ENCODE results near the gene XYLT1. TPM values are rescaled to one million over a fixed set of nuclear protein-coding genes. Genes with fewer than 3 reads are reported as not detected.
"Not testable (repeated sequence)": the region's sequence is repeated elsewhere in the genome, so short reads cannot be mapped to it uniquely, and the experiment has no call there.

The XYLT1 gene
- total RNA-seq, 2 experiments from 2014 or later: 5.1 to 6.2 TPM

- H3K4me1 Mint-ChIP-seq; H3K27me3 Mint-ChIP-seq; POLR2A ChIA-PET; H3K27ac Mint-ChIP-seq; H3K4me3 Mint-ChIP-seq; CTCF ChIA-PET; DNase-seq; intact Hi-C loops (cut with DNase I, micrococcal nuclease); H3K36me3 Mint-ChIP-seq (ENCODE audit: low read depth); ATAC-seq: not testable (repeated sequence)
- H3K9me3 Mint-ChIP-seq (ENCODE audit: low read depth): peaks cover 11% of the 10 kb centered on the region
These were observed 35.1 kb upstream of the XYLT1 start for GRCh38 chr16:17505828-17506227.

- intact Hi-C loops (cut with DNase I, micrococcal nuclease): no loop called here
- no peaks in the 10 kb centered on the region for H3K4me1 Mint-ChIP-seq
- peaks cover 9% of the 10 kb centered on the region for H3K9me3 Mint-ChIP-seq (ENCODE audit: low read depth)
- ChIA-PET POLR2A (no interaction called here), CTCF (no interaction called here)
- DNase-seq (no peak), ATAC-seq (no peak)
- peaks cover 2% of the 10 kb centered on the region for H3K27me3 Mint-ChIP-seq
- H3K36me3 Mint-ChIP-seq (ENCODE audit: low read depth): no peaks in the 10 kb centered on the region
- no peak overlapping the region for H3K27ac Mint-ChIP-seq
- H3K4me3 Mint-ChIP-seq: no peak overlapping the region
These were observed 33.3 kb upstream of the XYLT1 start for GRCh38 chr16:17504050-17504449.

DNA sequence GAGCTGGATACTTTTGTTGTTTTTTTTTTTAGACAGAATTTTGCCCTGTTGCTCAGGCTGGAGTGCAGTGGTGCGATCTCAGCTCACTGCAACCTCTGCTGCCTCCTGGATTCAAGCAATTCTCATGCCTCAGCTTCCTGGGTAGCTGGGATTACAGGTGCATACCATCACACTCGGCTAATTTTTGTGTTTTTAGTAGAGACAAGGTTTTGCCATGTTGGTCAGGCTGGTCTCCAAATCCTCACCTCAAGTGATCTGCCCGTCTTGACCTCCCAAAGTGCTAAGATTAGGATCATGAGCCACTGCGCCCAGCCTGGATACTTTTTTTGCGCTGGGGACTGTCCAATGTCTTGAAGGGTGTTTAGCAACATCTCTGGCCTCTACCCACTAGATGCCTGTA, 32.6 kb upstream of the XYLT1 start:
- POLR2A ChIA-PET: no interaction called here
- no peak for DNase-seq
- Mint-ChIP-seq H3K36me3 (ENCODE audit: low read depth) (no peaks in the 10 kb centered on the region), H3K4me1 (no peaks in the 10 kb centered on the region), H3K9me3 (ENCODE audit: low read depth) (peaks cover 4% of the 10 kb centered on the region), H3K27me3 (peaks cover 2% of the 10 kb centered on the region), H3K4me3 (no peak overlapping the region), H3K27ac (no peak overlapping the region)
- ATAC-seq: no peak
- intact Hi-C loops (cut with DNase I, micrococcal nuclease): no loop called here
- CTCF ChIA-PET: no interaction called here

- H3K4me1 Mint-ChIP-seq: no peaks in the 10 kb centered on the region
- intact Hi-C loops (cut with DNase I, micrococcal nuclease): no loop called here
- POLR2A ChIA-PET: no interaction called here
- CTCF ChIA-PET: no interaction called here
- no peak overlapping the region for H3K4me3 Mint-ChIP-seq
- ATAC-seq (no peak), DNase-seq (no peak)
- H3K9me3 Mint-ChIP-seq (ENCODE audit: low read depth): no peaks in the 10 kb centered on the region
- no peaks in the 10 kb centered on the region for H3K36me3 Mint-ChIP-seq (ENCODE audit: low read depth)
- no peak overlapping the region for H3K27ac Mint-ChIP-seq
- no peaks in the 10 kb centered on the region for H3K27me3 Mint-ChIP-seq
These were observed 30.6 kb upstream of the XYLT1 start for GRCh38 chr16:17501321-17501720.

GRCh38 chr16:17499223-17499902, 28.6 kb upstream of the XYLT1 start:
- no peak for ATAC-seq
- DNase-seq: no peak
- Mint-ChIP-seq H3K4me1 (no peaks in the 10 kb centered on the region), H3K4me3 (no peak overlapping the region), H3K27ac (no peak overlapping the region), H3K36me3 (ENCODE audit: low read depth) (no peaks in the 10 kb centered on the region), H3K27me3 (no peaks in the 10 kb centered on the region), H3K9me3 (ENCODE audit: low read depth) (no peaks in the 10 kb centered on the region)
- ChIA-PET POLR2A (no interaction called here), CTCF (interaction anchor here (1.1 kb wide), 1 partner anchor 10 kb away, joined by 4 read pairs; no protein-coding TSS in a partner anchor)
- intact Hi-C loops (cut with DNase I, micrococcal nuclease): no loop called here

DNA sequence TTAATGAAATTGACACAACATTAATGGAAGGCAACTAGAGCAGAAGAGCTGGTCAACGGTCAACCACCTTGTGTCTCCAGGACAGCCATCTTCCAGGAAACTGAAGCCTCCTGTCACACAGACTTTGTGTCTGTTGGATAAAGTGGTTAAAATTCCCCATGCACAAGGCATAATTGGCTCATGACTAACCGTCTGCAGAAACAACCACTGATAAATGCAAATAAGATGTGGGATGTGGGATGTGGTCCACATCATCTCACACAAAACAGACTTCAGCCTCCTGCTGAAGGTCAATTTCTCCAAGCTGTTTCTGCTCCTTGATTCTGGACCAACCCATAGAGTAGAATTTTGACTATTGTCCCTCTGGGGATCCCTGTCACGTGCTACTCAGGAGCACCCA, 26.9 kb upstream of the XYLT1 start:
- POLR2A ChIA-PET: no interaction called here
- Mint-ChIP-seq H3K4me1 (no peaks in the 10 kb centered on the region), H3K27me3 (no peaks in the 10 kb centered on the region), H3K4me3 (no peak overlapping the region), H3K36me3 (ENCODE audit: low read depth) (no peaks in the 10 kb centered on the region), H3K9me3 (ENCODE audit: low read depth) (no peaks in the 10 kb centered on the region), H3K27ac (no peak overlapping the region)
- intact Hi-C loops (cut with DNase I, micrococcal nuclease): no loop called here
- CTCF ChIA-PET: no interaction called here
- ATAC-seq: no peak
- DNase-seq: no peak

GRCh38 chr16:17496891-17497290, 26.1 kb upstream of the XYLT1 start:
- DNase-seq (no peak), ATAC-seq (no peak)
- ChIA-PET CTCF (no interaction called here), POLR2A (no interaction called here)
- Mint-ChIP-seq H3K9me3 (ENCODE audit: low read depth) (no peaks in the 10 kb centered on the region), H3K36me3 (ENCODE audit: low read depth) (no peaks in the 10 kb centered on the region), H3K27me3 (no peaks in the 10 kb centered on the region), H3K4me3 (no peak overlapping the region), H3K4me1 (no peaks in the 10 kb centered on the region), H3K27ac (no peak overlapping the region)
- intact Hi-C loops (cut with DNase I, micrococcal nuclease): no loop called here

- no peak for ATAC-seq
- Mint-ChIP-seq H3K9me3 (ENCODE audit: low read depth) (no peaks in the 10 kb centered on the region), H3K4me1 (no peaks in the 10 kb centered on the region), H3K36me3 (ENCODE audit: low read depth) (no peaks in the 10 kb centered on the region), H3K27me3 (no peaks in the 10 kb centered on the region), H3K4me3 (no peak overlapping the region), H3K27ac (no peak overlapping the region)
- intact Hi-C loops (cut with DNase I, micrococcal nuclease): no loop called here
- DNase-seq: no peak
- CTCF ChIA-PET: interaction anchor here (2.2 kb wide), 1 partner anchor 86 kb away, joined by 5 read pairs; no protein-coding TSS in a partner anchor
- POLR2A ChIA-PET: no interaction called here
These were observed 22.3 kb upstream of the XYLT1 start for GRCh38 chr16:17493012-17493411.

GRCh38 chr16:17491140-17491662, 20.4 kb upstream of the XYLT1 start:
- DNase-seq (no peak), ATAC-seq (no peak)
- Mint-ChIP-seq H3K4me1 (no peaks in the 10 kb centered on the region), H3K36me3 (ENCODE audit: low read depth) (no peaks in the 10 kb centered on the region), H3K4me3 (no peak overlapping the region), H3K9me3 (ENCODE audit: low read depth) (no peaks in the 10 kb centered on the region), H3K27me3 (no peaks in the 10 kb centered on the region), H3K27ac (no peak overlapping the region)
- ChIA-PET POLR2A (no interaction called here), CTCF (no interaction called here)
- intact Hi-C loops (cut with DNase I, micrococcal nuclease): no loop called here

- H3K27me3 Mint-ChIP-seq: no peaks in the 10 kb centered on the region
- H3K27ac Mint-ChIP-seq: no peak overlapping the region
- H3K9me3 Mint-ChIP-seq (ENCODE audit: low read depth): no peaks in the 10 kb centered on the region
- ATAC-seq: no peak
- intact Hi-C loops (cut with DNase I, micrococcal nuclease): no loop called here
- ChIA-PET CTCF (no interaction called here), POLR2A (no interaction called here)
- no peak overlapping the region for H3K4me3 Mint-ChIP-seq
- DNase-seq: no peak
- H3K4me1 Mint-ChIP-seq: no peaks in the 10 kb centered on the region
- H3K36me3 Mint-ChIP-seq (ENCODE audit: low read depth): no peaks in the 10 kb centered on the region
These were observed 17.7 kb upstream of the XYLT1 start for GRCh38 chr16:17488506-17488905.

DNA sequence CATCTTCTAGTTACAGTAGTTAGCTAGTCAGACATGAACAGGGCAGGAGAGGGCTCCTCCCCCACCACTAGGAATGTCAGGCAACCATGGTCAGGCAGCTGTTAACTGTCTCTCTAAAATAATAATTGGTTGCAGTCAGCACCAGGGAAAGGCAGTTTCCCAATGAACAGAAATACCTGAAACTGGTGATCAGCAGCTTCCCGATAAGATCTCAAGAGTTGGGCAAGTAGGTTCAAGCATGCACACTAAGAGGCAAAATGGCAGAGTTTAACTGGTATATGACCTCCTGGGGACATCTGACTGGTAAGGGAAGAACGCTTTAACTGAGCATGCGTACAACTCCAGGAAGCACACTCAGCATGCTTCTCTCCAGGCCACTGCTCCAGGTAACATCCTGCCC, 12.6 kb upstream of the XYLT1 start:
- H3K9me3 Mint-ChIP-seq (ENCODE audit: low read depth): no peaks in the 10 kb centered on the region
- DNase-seq (no peak), ATAC-seq (no peak)
- peaks cover 3% of the 10 kb centered on the region for H3K27me3 Mint-ChIP-seq
- H3K4me1 Mint-ChIP-seq: no peaks in the 10 kb centered on the region
- POLR2A ChIA-PET: no interaction called here
- H3K4me3 Mint-ChIP-seq: no peak overlapping the region
- CTCF ChIA-PET: interaction anchor here (0.8 to 1.3 kb wide), 2 partner anchors 69 to 96 kb away, joined by 3 read pairs; no protein-coding TSS in a partner anchor
- H3K27ac Mint-ChIP-seq: no peak overlapping the region
- no peaks in the 10 kb centered on the region for H3K36me3 Mint-ChIP-seq (ENCODE audit: low read depth)
- intact Hi-C loops (cut with DNase I, micrococcal nuclease): no loop called here

GRCh38 chr16:17482341-17482740, 11.6 kb upstream of the XYLT1 start:
- H3K36me3 Mint-ChIP-seq (ENCODE audit: low read depth); H3K27ac Mint-ChIP-seq; DNase-seq; POLR2A ChIA-PET; ATAC-seq; H3K27me3 Mint-ChIP-seq; intact Hi-C loops (cut with DNase I, micrococcal nuclease); H3K4me3 Mint-ChIP-seq; H3K4me1 Mint-ChIP-seq; H3K9me3 Mint-ChIP-seq (ENCODE audit: low read depth): not testable (repeated sequence)
- CTCF ChIA-PET: interaction anchor here (0.6 kb wide), 1 partner anchor 8 kb away, joined by 4 read pairs; no protein-coding TSS in a partner anchor
